GM19372 (cell line): ENCODE results near the gene JMJD7.
A peak's percentile ranks its signal among the peaks of the same experiment; 100 is the strongest.

Experiments
- ATAC-seq: cut with Tn5 transposase; IDR thresholded peaks from one replicate; pipeline ENCODE4 v1.9.1; 2021; ENCODE audit warnings: mild to moderate bottlenecking, low read depth, moderate library complexity; ENCODE audit not compliant: unreplicated experiment

JMJD7 gene

DNA sequence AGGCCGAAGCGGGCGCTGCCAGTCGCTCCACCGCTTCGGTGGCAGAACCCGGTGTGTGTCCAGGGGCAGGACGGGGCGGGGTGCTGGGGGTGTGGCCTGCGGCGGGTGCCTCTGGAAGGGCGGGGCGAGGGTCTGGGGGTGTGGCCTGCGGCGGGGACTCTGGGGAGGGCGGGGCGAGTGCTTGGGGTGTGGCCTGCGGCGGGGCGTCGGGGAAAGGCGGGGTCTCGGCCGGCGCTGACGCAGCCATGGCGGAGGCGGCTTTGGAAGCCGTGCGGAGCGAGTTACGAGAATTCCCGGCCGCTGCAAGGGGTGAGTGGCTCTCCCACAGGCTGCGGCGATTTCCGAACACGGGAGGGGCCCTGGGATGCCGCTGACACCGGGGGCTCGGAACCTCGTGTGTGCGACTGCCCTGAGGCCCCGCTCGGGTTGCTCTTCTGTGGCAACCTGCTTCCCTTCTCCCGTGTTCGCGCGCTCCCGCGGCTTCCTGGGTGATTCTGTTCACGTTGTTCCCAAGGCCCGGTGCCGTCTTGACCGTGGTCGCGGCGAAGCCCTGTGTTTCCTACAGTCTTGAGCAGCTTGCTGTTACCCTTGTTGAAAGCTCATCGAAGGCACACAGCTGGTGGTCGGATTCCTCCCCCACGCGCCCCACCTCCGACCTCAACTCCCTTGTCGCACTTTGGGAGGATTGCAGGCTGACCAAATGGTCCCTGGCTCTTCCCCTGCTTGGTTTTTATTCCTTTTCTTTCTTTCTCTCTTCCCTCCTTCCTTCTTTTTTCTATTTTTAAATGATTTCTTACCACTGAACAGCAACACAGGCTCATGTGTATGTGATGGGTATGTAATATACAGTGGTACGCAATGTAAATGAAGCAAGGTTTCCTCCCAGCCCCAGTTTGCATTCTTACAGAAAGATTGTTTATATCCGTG is at the start of gene JMJD7:
TSS of gene JMJD7 (plus strand) at position 213 of the 927 bp plus-strand sequence. CDS start at position 246, 33 bp downstream.
- ATAC-seq: peak; percentile 79

GRCh38 chr15:41778521-41778920 is 49.4 kb upstream of the JMJD7 start:
- no peak for ATAC-seq

DNA sequence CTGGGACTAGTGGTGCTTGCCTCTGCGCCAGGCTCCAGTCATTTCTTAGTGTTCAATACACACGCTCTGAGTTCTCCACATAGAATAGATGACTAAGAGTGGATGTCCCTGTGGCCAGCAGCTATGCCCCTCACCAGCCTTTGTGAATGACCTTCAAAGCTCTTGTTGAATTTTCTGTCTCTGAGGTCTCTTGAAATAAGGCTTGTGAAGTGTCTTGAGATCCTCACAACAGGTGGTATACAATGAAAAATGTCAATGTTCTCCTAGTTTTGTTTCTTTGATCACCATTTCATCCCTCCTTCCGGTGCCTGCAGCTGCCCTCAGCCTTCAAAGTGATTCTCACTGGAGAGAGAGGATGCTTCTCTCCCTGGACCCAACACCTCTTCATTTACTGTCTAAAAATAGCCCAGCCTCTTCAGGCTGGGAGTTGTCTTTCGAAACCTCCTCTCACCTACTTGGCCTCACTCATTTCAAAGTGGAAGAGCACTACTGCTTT is 48.2 kb upstream of the JMJD7 start:
- no peak for ATAC-seq

GRCh38 chr15:41780266-41780665 is 47.6 kb upstream of the JMJD7 start:
- ATAC-seq: no peak

GRCh38 chr15:41780727-41781126 is 47.2 kb upstream of the JMJD7 start:
- no peak for ATAC-seq

DNA sequence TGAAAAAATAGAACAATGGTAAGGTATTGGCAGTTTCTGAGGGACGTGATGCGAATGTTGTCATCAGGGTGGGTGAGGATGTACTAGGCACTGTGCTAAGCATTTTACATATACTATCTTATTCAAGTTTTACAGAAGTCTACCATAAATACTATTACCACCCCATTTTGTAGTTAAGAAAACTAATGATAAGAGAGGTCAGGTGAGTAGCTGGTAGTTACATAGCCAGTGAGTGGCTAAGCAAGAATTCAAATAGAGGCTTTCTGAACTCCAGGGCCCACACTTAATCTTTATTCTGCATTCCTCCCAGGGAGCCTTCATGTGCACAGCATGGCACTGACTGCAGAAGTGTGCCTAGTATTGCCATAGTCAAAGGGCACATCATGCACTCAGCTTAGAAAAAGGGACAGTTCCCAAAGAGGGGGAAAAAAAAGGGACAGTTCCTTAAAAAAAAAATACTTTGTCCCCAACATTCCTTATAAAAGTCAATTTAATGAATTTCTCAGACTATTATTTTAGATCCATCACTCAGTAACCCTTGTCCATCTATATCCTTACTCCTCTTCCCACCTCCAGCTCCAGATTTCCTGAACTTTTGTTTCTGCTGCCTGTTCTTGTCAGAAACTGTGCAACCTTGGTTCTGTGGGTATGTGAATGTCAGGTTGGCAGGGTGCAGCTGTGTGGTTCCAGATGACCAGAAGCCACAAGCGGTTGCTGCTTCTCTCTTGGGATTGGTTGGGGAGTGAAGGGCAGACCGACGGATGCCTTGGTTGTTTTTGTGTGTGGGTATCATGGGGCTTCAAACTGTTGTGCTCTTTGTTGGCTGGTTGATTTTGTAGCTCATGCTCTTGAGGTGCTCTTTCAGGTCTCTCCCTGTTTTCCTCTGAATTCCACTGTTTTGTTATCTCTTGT is 45.3 kb upstream of the JMJD7 start:
- ATAC-seq: no peak

DNA sequence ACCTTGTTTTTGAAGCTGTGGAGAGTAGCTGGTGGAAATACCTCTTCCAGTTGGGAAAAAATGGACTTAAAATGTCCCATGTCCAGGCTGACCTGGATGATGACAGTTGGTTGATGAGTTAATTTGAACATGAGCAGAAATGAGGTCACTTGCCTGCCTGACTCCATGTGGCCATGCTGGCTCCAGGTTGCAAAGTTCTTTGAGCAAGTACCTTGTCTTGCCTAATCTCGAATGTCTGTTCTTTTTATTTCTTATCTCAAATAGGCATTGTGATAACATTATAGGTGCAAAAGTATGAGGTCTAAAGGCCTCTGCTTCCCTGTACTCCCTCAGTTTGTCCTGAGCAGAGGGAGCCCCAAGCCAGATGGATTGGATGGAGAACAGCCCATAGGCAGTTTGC is 44.6 kb upstream of the JMJD7 start:
- no peak for ATAC-seq

- ATAC-seq: no peak
These were observed 39.6 kb upstream of the JMJD7 start for GRCh38 chr15:41788262-41788661.

DNA sequence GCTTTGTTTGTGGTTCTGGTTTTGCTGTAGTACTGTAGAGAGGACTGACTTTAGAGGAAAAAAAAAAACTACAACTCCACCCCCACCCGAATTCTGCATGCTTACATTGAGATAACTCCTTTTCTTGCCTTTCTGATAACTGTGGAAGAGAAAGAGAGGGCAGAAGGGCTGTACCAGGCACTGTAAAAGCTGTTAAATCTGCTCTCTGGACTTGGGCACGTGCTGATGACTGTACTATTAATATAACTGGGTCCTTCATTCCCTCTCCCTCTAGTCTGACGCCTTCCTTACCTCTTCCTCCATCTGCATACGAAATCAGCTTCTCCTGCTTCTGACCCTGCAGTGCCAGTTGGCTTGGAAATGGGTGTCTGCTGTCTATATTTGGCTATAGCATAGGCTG is 38.7 kb upstream of the JMJD7 start:
- no peak for ATAC-seq

GRCh38 chr15:41789662-41790061 is 38.2 kb upstream of the JMJD7 start:
- no peak for ATAC-seq

DNA sequence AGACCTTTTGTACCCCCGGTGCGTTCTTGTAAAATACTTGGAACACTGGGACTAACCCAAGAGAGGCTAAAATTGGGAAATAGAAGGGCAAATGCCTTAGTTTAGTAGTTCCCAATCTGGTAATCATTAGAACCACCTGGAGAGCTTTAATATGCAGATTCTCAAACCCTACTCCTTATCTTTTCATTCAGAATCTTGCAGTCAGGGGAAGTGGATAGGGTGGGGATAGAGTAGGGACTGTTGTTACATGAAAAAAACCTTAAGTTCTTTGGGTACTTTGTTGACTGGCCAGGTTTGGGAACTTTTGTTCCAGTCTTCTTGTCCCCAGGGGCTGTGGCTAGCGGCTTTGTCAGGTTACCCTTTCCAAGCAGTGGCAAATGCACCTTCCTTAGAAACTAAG is 37.7 kb upstream of the JMJD7 start:
- no peak for ATAC-seq

DNA sequence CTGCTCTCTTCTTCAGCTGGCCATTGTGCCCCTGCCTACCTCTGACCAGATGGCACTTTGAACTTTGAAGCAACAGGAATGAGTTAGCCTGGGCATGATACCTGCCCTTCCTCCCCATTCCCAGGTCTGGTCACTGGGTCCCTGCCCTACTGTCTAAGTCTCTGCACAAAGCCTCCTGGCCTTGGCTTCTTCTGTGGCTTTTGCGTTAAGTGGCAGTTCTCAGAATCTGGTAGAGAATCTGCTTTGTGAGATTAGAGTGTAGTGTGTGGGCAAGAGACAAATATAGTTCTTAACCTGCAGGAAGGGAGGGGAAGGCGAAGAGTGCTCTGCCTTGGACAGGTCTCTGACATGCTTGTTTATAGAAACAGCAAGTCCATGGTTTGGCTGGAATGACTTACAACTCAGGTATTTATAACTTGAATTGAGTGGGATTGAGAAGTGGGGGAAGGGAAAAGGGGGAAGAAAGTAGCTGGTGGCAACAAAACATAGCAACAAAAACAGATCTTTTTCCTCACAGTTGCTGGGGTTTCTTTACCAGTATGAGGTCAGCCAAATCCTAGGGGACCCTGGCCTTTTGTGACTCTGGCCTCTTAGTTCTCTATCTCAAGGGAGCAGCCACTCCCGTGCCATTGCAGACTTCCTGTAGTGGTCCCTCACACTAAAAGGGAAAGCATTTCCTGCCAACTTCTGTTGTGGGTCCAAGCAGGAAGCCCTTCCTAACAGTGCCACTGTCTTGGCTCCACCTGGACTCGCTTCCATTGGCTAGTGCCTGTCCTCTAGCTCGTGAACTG is 36.9 kb upstream of the JMJD7 start:
- no peak for ATAC-seq

- ATAC-seq: no peak
These were observed 36.4 kb upstream of the JMJD7 start for GRCh38 chr15:41791547-41791937.

DNA sequence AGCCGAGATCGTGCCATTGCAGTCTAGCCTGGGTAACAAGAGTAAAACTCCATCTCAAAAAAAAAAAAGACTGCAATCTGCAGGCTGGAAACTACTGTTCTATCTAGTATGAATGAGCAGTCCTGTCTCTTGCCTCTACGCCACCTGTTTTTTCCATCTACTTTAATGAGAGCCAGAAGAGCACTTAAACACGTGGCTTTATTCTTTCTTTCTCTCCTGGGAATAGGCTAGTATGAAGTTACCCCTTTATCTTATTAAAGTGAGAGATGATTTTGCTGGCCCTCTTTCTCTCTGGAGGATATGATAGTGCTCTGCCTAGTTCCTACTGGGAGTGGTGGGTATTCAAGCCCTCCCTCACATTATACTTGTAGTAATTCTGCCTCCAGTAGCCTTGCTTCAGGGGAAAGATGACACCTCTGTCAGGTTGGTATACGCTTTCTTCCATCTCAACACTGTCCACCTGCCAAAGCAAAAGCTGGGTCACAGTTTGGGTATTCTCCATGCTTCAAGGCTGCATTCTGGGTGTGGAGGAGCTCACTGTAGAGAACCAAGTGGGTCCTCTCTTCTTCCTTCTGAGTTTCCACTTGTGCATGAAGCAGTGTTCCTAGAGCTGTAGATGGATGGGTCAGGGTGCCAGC is 35.8 kb upstream of the JMJD7 start:
- ATAC-seq: no peak

DNA sequence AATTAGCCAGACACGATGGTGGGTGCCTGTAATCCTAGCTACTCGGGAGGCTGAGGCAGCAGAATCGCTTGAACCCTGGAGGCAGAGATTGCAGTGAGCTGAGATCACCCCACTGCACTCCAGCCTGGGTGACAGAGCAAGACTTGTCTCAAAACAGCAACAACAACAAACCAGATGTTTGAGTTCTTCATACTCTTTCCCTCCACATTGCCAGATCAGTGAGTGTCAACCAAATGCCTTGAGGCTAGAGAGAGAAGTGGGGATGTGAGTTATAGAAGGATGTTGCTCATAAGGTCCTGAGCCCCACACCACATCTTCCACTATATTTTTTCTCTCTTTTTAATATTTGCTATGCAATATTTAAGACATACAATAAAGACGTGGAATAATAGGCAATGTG is 33.8 kb upstream of the JMJD7 start:
- no peak for ATAC-seq

DNA sequence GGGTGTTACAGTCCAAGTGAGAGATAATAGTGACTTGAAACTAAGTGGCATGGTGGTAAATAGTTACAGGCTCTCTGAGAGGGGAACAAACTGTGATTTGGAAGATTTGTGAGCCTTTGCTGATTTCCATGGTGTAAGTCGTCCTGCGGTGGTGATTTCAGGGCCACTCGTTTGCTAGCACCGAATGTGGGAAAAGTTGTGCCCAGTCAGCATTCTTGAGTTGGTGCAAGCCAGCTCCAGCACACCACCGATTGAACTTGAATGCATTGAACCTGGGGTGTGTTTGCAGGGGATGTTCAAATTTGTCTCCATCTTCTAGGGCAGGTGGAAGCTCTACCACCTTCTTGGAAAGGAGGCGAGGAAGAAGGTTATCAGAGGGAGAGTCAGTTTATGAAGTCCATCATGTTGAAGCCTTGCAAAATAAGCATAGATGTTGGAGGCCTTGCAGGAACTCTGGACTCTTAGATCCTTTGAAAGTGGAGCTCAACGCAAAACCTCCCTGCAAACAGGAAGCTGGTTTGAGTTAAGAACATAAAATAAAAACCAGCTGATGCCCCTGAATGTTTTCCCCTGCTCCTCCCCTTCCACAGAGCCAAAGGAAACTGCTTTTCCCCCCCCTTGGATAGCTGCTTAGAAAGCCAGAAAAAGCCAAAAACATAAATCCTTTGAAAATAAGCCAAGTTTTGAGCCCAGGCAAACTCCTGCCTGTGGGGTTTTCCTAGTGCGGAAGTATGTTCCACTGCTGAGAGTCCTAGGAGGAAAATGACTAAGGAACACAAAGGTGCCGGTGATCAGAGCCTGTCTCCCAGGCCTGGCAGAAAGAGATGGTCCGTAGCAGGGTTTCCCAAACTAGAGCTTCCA is 31.7 kb upstream of the JMJD7 start:
- ATAC-seq: no peak

DNA sequence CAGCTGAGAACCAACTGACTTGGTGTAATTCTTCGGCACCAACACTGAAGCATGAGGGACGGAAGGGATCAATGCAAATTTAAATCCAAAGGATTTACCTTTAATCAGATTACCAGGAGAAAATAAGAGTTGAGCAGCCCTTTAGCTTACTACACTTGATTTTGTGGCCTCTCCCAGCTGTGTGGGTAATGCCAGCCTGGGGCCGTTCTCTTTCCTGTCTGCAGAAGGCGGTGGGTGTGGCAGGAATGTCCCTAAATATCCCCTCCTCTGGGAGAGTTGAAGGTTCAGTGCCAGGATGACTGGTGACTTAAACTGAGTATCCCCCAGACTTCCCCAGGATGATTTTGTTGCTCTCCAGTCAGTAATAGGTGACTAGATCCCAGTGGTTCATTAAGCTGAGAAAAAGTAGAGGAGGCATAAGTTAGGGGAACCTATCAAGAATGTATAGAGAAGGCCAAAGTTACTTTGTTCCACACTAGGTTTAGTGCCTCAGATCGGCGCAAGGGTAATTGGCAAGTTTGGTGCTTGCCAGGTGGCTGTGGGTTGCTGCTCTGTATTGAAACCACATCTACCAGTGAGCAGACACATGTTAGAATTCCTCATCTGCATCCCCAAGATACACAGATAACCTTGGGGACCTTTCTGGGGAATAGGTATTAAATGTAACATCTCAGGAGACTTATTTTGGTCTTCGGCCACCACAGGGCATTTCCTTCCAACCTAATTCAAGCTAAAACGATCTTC is 30.5 kb upstream of the JMJD7 start:
- ATAC-seq: no peak
